HUES6 (cell line): ENCODE data around the gene EXOC3.

Source experiments
- H3K27ac ChIP-seq: 2 replicates; pipeline ENCODE4 v1.7.0; 2013; ENCODE audit warnings: low read depth, mild to moderate bottlenecking, low read length, inconsistent platforms
- H3K27me3 ChIP-seq: 2 replicates; pipeline ENCODE4 v1.6.1; 2013; ENCODE audit warnings: low read length; ENCODE audit not compliant: control insufficient read depth, insufficient read depth
- H3K36me3 ChIP-seq: 2 replicates; pipeline ENCODE4 v1.6.1; 2013; ENCODE audit warnings: low read length; ENCODE audit not compliant: control insufficient read depth, insufficient read depth
- H3K4me1 ChIP-seq: 2 replicates; pipeline ENCODE4 v1.6.1; 2013; ENCODE audit warnings: low read length; ENCODE audit not compliant: control insufficient read depth, insufficient read depth
- H3K4me3 ChIP-seq: 2 replicates; pipeline ENCODE4 v1.5.1; 2013; ENCODE audit warnings: low read depth, low read length
- H3K9ac ChIP-seq: one replicate; pipeline ENCODE4 v1.6.1; 2013; ENCODE audit warnings: mild to moderate bottlenecking, low read length
- H3K9me3 ChIP-seq: 2 replicates; pipeline ENCODE4 v1.6.1; 2013; ENCODE audit warnings: low read depth, low read length; ENCODE audit not compliant: control insufficient read depth, insufficient read depth

EXOC3 gene

GRCh38 chr5:513216-514100 lies 70.5 kb downstream of the EXOC3 start:
- no peak overlapping the region for H3K27ac ChIP-seq
- H3K9me3 ChIP-seq = no peaks in the 10 kb centered on the region
- no peak overlapping the region for H3K9ac ChIP-seq
- no peaks in the 10 kb centered on the region for H3K4me1 ChIP-seq
- no peak overlapping the region for H3K4me3 ChIP-seq
- H3K27me3 ChIP-seq = peaks cover 51% of the 10 kb centered on the region
- no peaks in the 10 kb centered on the region for H3K36me3 ChIP-seq

DNA sequence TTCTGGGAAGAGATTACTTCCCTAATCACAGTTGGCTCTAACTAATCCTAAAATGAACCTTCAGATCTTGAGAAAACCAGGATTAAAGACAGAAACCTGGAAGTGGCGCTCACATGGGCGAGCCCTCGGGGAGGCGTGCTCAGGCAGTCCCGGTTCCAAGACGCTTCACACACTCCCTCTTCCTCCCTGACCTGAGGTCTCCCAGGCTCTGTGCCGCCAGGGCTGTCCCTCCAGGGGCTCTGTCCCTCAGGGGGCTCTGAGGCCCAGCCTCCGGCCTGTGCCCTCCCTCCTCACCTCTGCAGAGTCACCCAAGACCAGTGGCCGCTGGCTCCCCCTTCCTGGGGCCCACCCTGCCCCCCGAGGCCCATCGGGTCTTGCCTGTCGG lies 71.1 kb downstream of the EXOC3 start:
- H3K9ac ChIP-seq = no peak overlapping the region
- H3K4me1 ChIP-seq = no peaks in the 10 kb centered on the region
- H3K27ac ChIP-seq = no peak overlapping the region
- H3K9me3 ChIP-seq = no peaks in the 10 kb centered on the region
- H3K4me3 ChIP-seq = no peak overlapping the region
- no peaks in the 10 kb centered on the region for H3K36me3 ChIP-seq
- H3K27me3 ChIP-seq = peaks cover 58% of the 10 kb centered on the region

GRCh38 chr5:514673-515072 lies 71.7 kb downstream of the EXOC3 start:
- Histone ChIP-seq H3K27me3 (peaks cover 58% of the 10 kb centered on the region), H3K9me3 (no peaks in the 10 kb centered on the region), H3K4me3 (no peak overlapping the region), H3K27ac (no peak overlapping the region), H3K4me1 (no peaks in the 10 kb centered on the region), H3K9ac (no peak overlapping the region), H3K36me3 (no peaks in the 10 kb centered on the region)

DNA sequence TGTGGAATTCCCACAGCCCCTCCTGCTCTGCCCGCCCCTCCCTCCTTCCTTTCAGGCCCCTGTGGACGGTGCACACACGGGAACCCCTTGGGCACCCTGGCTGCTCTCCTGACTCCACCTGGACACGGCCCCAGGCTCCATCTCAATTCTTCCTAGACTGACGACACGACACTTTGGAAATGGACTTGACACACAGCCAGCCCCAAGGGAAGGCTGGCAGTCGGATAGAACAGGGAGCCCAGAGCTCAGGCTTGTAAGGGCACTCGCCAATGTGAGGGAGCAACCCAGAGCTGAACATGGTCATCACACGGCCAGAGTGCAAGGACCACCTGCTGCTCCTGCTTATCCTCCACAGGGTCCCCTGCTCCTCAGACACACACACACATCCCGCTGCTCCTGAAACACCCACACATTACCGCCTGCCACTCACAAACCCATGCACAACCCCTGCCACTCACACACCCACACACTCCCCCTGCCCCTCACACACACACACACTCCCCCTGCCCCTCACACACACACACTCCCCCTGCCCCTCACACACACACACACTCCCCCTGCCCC lies 72.4 kb downstream of the EXOC3 start:
- Histone ChIP-seq H3K36me3 (no peaks in the 10 kb centered on the region), H3K4me3 (no peak overlapping the region), H3K4me1 (no peaks in the 10 kb centered on the region), H3K27me3 (peaks cover 57% of the 10 kb centered on the region), H3K9ac (no peak overlapping the region), H3K9me3 (no peaks in the 10 kb centered on the region), H3K27ac (no peak overlapping the region)

- Histone ChIP-seq H3K27ac (no peak overlapping the region), H3K4me3 (no peak overlapping the region), H3K9me3 (no peaks in the 10 kb centered on the region), H3K9ac (no peak overlapping the region), H3K36me3 (no peaks in the 10 kb centered on the region), H3K27me3 (peaks cover 66% of the 10 kb centered on the region), H3K4me1 (peaks cover 2% of the 10 kb centered on the region; the same call in 1 of the 2 replicates)
These were observed 73.5 kb downstream of the EXOC3 start for GRCh38 chr5:516338-516925.
